Trophoblast cell (in vitro differentiated cells and primary cell): Measurements from ENCODE around the gene SDC1.

ENCODE experiments used
- DNase-seq, 2 donors: peaks; one replicate each; pipeline ENCODE4 v3.0.0-alpha.2; 2016
- H2AFZ ChIP-seq: 2 replicates; pipeline ENCODE4 v1.6.1; 2013; ENCODE audit warnings: low read length, moderate library complexity, mild to moderate bottlenecking; ENCODE audit not compliant: insufficient read depth, poor library complexity
- H2AK5ac ChIP-seq: 2 replicates; pipeline ENCODE4 v1.6.1; 2013; ENCODE audit warnings: mild to moderate bottlenecking, low read length
- H2BK120ac ChIP-seq: 2 replicates; pipeline ENCODE4 v1.6.1; 2013; ENCODE audit warnings: low read length, mild to moderate bottlenecking, moderate library complexity; ENCODE audit not compliant: insufficient read depth, poor library complexity
- H2BK12ac ChIP-seq: 2 replicates; pipeline ENCODE4 v1.6.1; 2013; ENCODE audit warnings: mild to moderate bottlenecking, low read length, moderate library complexity
- H2BK5ac ChIP-seq: 2 replicates; pipeline ENCODE4 v1.6.1; 2013; ENCODE audit warnings: low read length, low read depth, moderate library complexity, mild to moderate bottlenecking; ENCODE audit not compliant: poor library complexity
- H3K14ac ChIP-seq: 2 replicates; pipeline ENCODE4 v1.6.1; 2013; ENCODE audit warnings: mild to moderate bottlenecking, low read length
- H3K18ac ChIP-seq: 2 replicates; pipeline ENCODE4 v1.6.1; 2013; ENCODE audit warnings: mild to moderate bottlenecking, low read length
- H3K23ac ChIP-seq: 2 replicates; pipeline ENCODE4 v1.6.1; 2013; ENCODE audit warnings: low read length
- H3K27ac ChIP-seq: 2 replicates; pipeline ENCODE4 v1.5.1; 2013; ENCODE audit warnings: low read depth, mild to moderate bottlenecking, inconsistent platforms, low read length, moderate library complexity
- H3K27me3 ChIP-seq: 2 replicates; pipeline ENCODE4 v1.6.1; 2013; ENCODE audit warnings: inconsistent platforms, mild to moderate bottlenecking, low read length, moderate library complexity; ENCODE audit not compliant: insufficient read depth
- H3K36me3 ChIP-seq, 2 experiments: 1 replicate in 1 of 2; 2 replicates in 1 of 2; pipeline ENCODE4 v1.6.1; 2013; ENCODE audit warnings: low read length in 2 of 2, mild to moderate bottlenecking in 2 of 2, moderate library complexity in 1 of 2; ENCODE audit not compliant: insufficient read depth in 2 of 2, control insufficient read depth in 1 of 2
- H3K4ac ChIP-seq: 2 replicates; pipeline ENCODE4 v1.6.1; 2013; ENCODE audit warnings: low read depth, mild to moderate bottlenecking, low read length, moderate library complexity
- H3K4me1 ChIP-seq, 2 experiments: 1 replicate in 1 of 2; 2 replicates in 1 of 2; pipeline ENCODE4 v1.6.1; 2013; ENCODE audit warnings: low read length in 2 of 2, mild to moderate bottlenecking in 2 of 2, moderate library complexity in 1 of 2; ENCODE audit not compliant: insufficient read depth in 2 of 2, control insufficient read depth in 1 of 2
- H3K4me2 ChIP-seq: 2 replicates; pipeline ENCODE4 v1.6.1; 2013; ENCODE audit warnings: inconsistent platforms, mild to moderate bottlenecking, low read length, moderate library complexity
- H3K4me3 ChIP-seq: 2 replicates; pipeline ENCODE4 v1.5.1; 2013; ENCODE audit warnings: mild to moderate bottlenecking, low read depth, low read length, inconsistent platforms
- H3K79me1 ChIP-seq: one replicate; pipeline ENCODE4 v1.6.1; 2013; ENCODE audit warnings: low read length
- H3K79me2 ChIP-seq: 2 replicates; pipeline ENCODE4 v1.6.1; 2013; ENCODE audit warnings: low read length, mild to moderate bottlenecking; ENCODE audit not compliant: control insufficient read depth, insufficient read depth, poor library complexity
- H3K9ac ChIP-seq: 2 replicates; pipeline ENCODE4 v1.6.1; 2013; ENCODE audit warnings: mild to moderate bottlenecking, low read length
- H3K9me3 ChIP-seq: 2 replicates; pipeline ENCODE4 v1.6.1; 2013; ENCODE audit warnings: low read depth, mild to moderate bottlenecking, control low read depth, inconsistent platforms, low read length; ENCODE audit not compliant: insufficient read depth
- H4K12ac ChIP-seq: 2 replicates; pipeline ENCODE4 v1.6.1; 2013; ENCODE audit warnings: low read depth, mild to moderate bottlenecking, low read length, moderate library complexity
- H4K8ac ChIP-seq: 2 replicates; pipeline ENCODE4 v1.6.1; 2013; ENCODE audit warnings: low read depth, mild to moderate bottlenecking, low read length, moderate library complexity
- H4K91ac ChIP-seq: one replicate; pipeline ENCODE4 v1.6.1; 2013; ENCODE audit warnings: low read depth, mild to moderate bottlenecking, low read length, moderate library complexity
- WGBS: extraction: QIAGEN DNeasy Blood & Tissue Kit; methylation state at CpG from one replicate; pipeline ENCODE4 v1.1.7; 2013; ENCODE audit warnings: missing lambda C conversion rate; ENCODE audit not compliant: insufficient read length, insufficient coverage; ENCODE audit errors: extremely low coverage; 5-methylcytosine and 5-hydroxymethylcytosine counted together

The SDC1 gene

DNA sequence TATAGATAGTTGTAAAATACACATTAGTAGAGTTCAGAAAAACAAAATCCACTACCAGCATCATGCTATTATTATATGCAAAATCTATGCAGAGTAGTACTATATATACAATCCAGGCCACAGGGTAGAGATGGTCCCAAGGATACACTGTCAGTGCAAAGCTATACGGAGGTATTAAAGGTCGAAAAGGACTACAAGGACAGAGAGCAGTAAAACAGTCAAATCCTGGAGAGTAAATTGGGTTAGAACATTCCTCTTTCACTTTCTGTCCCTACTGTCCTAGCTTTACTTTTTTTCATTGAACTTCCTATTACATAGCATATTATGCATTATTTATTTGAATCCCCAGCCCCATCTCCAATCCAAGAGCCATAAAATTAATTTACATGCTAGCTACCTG is 39.7 kb upstream of the SDC1 start:
- peaks cover 8 to 13% of the 10 kb centered on the region in 2 experiments for H3K36me3 ChIP-seq
- no peaks in the 10 kb centered on the region for H3K9me3 ChIP-seq
- H2AFZ ChIP-seq, result no peak overlapping the region
- H3K4ac ChIP-seq, result no peak overlapping the region
- no peak overlapping the region for H4K8ac ChIP-seq
- no peak overlapping the region for H2BK120ac ChIP-seq
- no peak overlapping the region for H2BK12ac ChIP-seq
- H4K91ac ChIP-seq, result no peak overlapping the region
- no peak overlapping the region for H3K23ac ChIP-seq
- H3K4me3 ChIP-seq, result no peak overlapping the region
- no peaks in the 10 kb centered on the region for H3K79me1 ChIP-seq
- no peak overlapping the region for H2AK5ac ChIP-seq
- no peak overlapping the region for H3K18ac ChIP-seq
- H3K79me2 ChIP-seq, result no peaks in the 10 kb centered on the region
- H3K9ac ChIP-seq, result no peak overlapping the region
- H3K27me3 ChIP-seq, result no peaks in the 10 kb centered on the region
- no peak overlapping the region for H4K12ac ChIP-seq
- whole genome bisulfite sequencing, result no CpG with 5 or more reads among the region's 2 CpGs
- no peak overlapping the region for H3K4me2 ChIP-seq
- H3K4me1 ChIP-seq, result no peaks in the 10 kb centered on the region
- H3K27ac ChIP-seq, result no peak overlapping the region
- DNase-seq, result no peak
- no peak overlapping the region for H2BK5ac ChIP-seq
- H3K14ac ChIP-seq, result no peak overlapping the region

DNA sequence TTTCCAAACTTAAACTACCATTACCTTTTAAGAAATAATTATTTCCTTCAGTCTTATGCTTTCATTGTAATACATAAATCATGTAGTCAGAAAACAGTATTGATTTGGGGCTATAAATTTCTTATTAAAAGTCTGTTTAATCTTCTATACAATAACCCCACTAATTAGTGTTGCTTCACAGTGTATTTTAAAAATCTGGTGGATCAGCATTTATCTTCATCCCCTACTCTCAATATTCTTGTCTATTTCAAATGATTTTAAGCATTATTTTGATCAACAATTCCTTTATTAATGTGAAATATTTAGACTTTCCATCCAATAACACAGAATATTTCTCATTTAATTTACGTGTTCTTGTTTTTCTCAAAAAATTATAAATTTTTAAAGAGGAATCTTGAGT is 32.5 kb upstream of the SDC1 start:
- Histone ChIP-seq H2BK12ac (no peak overlapping the region), H3K79me2 (no peaks in the 10 kb centered on the region), H2AFZ (no peak overlapping the region), H3K4ac (no peak overlapping the region), H3K4me2 (no peak overlapping the region), H2AK5ac (no peak overlapping the region), H2BK120ac (no peak overlapping the region), H3K18ac (no peak overlapping the region), H3K36me3 (peaks cover 19 to 25% of the 10 kb centered on the region in 2 experiments), H3K27ac (no peak overlapping the region), H4K91ac (no peak overlapping the region), H3K4me1 (no peaks in the 10 kb centered on the region), H3K9me3 (no peaks in the 10 kb centered on the region), H3K27me3 (no peaks in the 10 kb centered on the region), H4K12ac (no peak overlapping the region), H3K14ac (no peak overlapping the region), H4K8ac (no peak overlapping the region), H3K79me1 (no peaks in the 10 kb centered on the region), H3K9ac (no peak overlapping the region), H3K4me3 (no peak overlapping the region), H2BK5ac (no peak overlapping the region), H3K23ac (no peak overlapping the region)
- WGBS, result no CpG with 5 or more reads among the region's 1 CpG
- DNase-seq, result no peak

GRCh38 chr2:20254731-20255130 is 29.8 kb upstream of the SDC1 start:
- no peak overlapping the region for H2BK120ac ChIP-seq
- H2BK12ac ChIP-seq, result no peak overlapping the region
- no peaks in the 10 kb centered on the region for H3K79me2 ChIP-seq
- no peak overlapping the region for H4K8ac ChIP-seq
- no peak overlapping the region for H4K12ac ChIP-seq
- H2AK5ac ChIP-seq, result no peak overlapping the region
- H3K79me1 ChIP-seq, result no peaks in the 10 kb centered on the region
- no peaks in the 10 kb centered on the region for H3K9me3 ChIP-seq
- peaks cover 15 to 22% of the 10 kb centered on the region in 2 experiments for H3K36me3 ChIP-seq
- no peak overlapping the region for H3K23ac ChIP-seq
- H2AFZ ChIP-seq, result no peak overlapping the region
- no peak overlapping the region for H3K4me2 ChIP-seq
- no peak overlapping the region for H2BK5ac ChIP-seq
- no peak overlapping the region for H3K27ac ChIP-seq
- H3K4me1 ChIP-seq, result no peaks in the 10 kb centered on the region
- no peaks in the 10 kb centered on the region for H3K27me3 ChIP-seq
- no peak overlapping the region for H3K18ac ChIP-seq
- no peak overlapping the region for H3K4me3 ChIP-seq
- no CpG with 5 or more reads among the region's 4 CpGs for WGBS
- no peak overlapping the region for H3K9ac ChIP-seq
- H3K14ac ChIP-seq, result no peak overlapping the region
- DNase-seq, result peak; percentile 51 to 90
- H3K4ac ChIP-seq, result no peak overlapping the region
- H4K91ac ChIP-seq, result no peak overlapping the region

GRCh38 chr2:20250436-20250835 is 25.5 kb upstream of the SDC1 start:
- Histone ChIP-seq H2BK12ac (no peak overlapping the region), H3K27ac (no peak overlapping the region), H3K4ac (no peak overlapping the region), H3K27me3 (no peaks in the 10 kb centered on the region), H2BK5ac (no peak overlapping the region), H3K9ac (no peak overlapping the region), H4K91ac (no peak overlapping the region), H3K23ac (no peak overlapping the region), H2AK5ac (no peak overlapping the region), H2BK120ac (no peak overlapping the region), H3K36me3 (peaks cover 21 to 35% of the 10 kb centered on the region in 2 experiments), H2AFZ (no peak overlapping the region), H3K4me3 (no peak overlapping the region), H3K9me3 (no peaks in the 10 kb centered on the region), H3K18ac (no peak overlapping the region), H4K12ac (no peak overlapping the region), H3K4me1 (no peaks in the 10 kb centered on the region), H4K8ac (no peak overlapping the region), H3K14ac (no peak overlapping the region), H3K4me2 (no peak overlapping the region), H3K79me1 (no peaks in the 10 kb centered on the region), H3K79me2 (no peaks in the 10 kb centered on the region)
- DNase-seq, result no peak
